SK-N-SH (cell line): ENCODE results near the gene TMEM54. TPM values are rescaled to one million over a fixed set of nuclear protein-coding genes. Genes with fewer than 3 reads are reported as not detected.

Experiments used
- CTCF ChIA-PET: fragments of 300-600, 350-600 bp; formaldehyde crosslinking; extraction: SDS; loops from one replicate; lab custom pipeline; 2021; lab: Yijun Ruan, JAX
- POLR2A ChIA-PET: fragments of 350-600 bp; sonication (Branson Sonifier 250); formaldehyde crosslinking; extraction: SDS; loops from one replicate; lab custom pipeline; 2020; ENCODE audit warnings: antibody characterized with exemption, inconsistent platforms; lab: Yijun Ruan, JAX
- DNase-seq: peaks from one replicate; pipeline ENCODE4 v3.0.0; 2012
- H2AFZ ChIP-seq: fragments of 200-600 bp; sonication (generic); 2 replicates; pipeline ENCODE4 v1.8.1; 2016; ENCODE audit warnings: antibody characterized with exemption, mild to moderate bottlenecking, low read depth
- H3F3A ChIP-seq: fragments of 200-600 bp; sonication (generic); replicated peaks from 2 replicates; pipeline ENCODE3; 2016; ENCODE audit warnings: antibody characterized with exemption, mild to moderate bottlenecking; ENCODE audit not compliant: insufficient read depth
- H3K27ac ChIP-seq, 2 experiments: fragments of 200-500 bp in 1 of 2; fragments of 200-600 bp in 1 of 2; sonication (Bioruptor generic) in 1 of 2; sonication (generic), shearing (Covaris generic) in 1 of 2; 2 replicates each; pipeline versions ENCODE4 v1.5.1 to v1.6.1; 2014 to 2016; ENCODE audit warnings: low read depth in 2 of 2, inconsistent platforms in 1 of 2, low read length in 1 of 2, mild to moderate bottlenecking in 1 of 2, mixed read lengths in 1 of 2
- H3K27me3 ChIP-seq: fragments of 200-600 bp; sonication (generic), shearing (Covaris generic); 2 replicates; pipeline ENCODE4 v1.6.1; 2016; ENCODE audit warnings: mixed run types; ENCODE audit not compliant: insufficient read depth
- H3K36me3 ChIP-seq, 2 experiments: fragments of 200-500 bp in 1 of 2; fragments of 200-600 bp in 1 of 2; sonication (Bioruptor generic) in 1 of 2; sonication (generic) in 1 of 2; replicated peaks in 1 of 2; 2 replicates each; pipeline versions ENCODE3 to v1.5.1; 2014 to 2016; ENCODE audit warnings: low read length in 1 of 2, mild to moderate bottlenecking in 1 of 2; ENCODE audit not compliant: insufficient read depth in 2 of 2, control insufficient read depth in 1 of 2
- H3K4me1 ChIP-seq, 2 experiments: fragments of 200-500 bp in 1 of 2; fragments of 200-600 bp in 1 of 2; sonication (Bioruptor generic) in 1 of 2; sonication (generic), shearing (Covaris generic) in 1 of 2; 2 replicates each; pipeline versions ENCODE4 v1.5.1 to v1.6.1; 2014 to 2016; ENCODE audit warnings: low read depth in 1 of 2, low read length in 1 of 2, mixed run types in 1 of 2; ENCODE audit not compliant: insufficient read depth in 2 of 2, control insufficient read depth in 1 of 2
- H3K4me2 ChIP-seq: fragments of 200-600 bp; sonication (generic), shearing (Covaris generic); 2 replicates; pipeline ENCODE4 v1.6.1; 2017; ENCODE audit warnings: mixed run types
- H3K4me3 ChIP-seq, 2 experiments: fragments of 200-500 bp in 1 of 2; fragments of 200-600 bp in 1 of 2; sonication (Bioruptor generic) in 1 of 2; sonication (generic), shearing (Covaris generic) in 1 of 2; 2 replicates each; pipeline versions ENCODE4 v1.5.1 to v1.8.1; 2014 to 2016; ENCODE audit warnings: low read depth in 2 of 2, inconsistent platforms in 1 of 2, low read length in 1 of 2, mild to moderate bottlenecking in 1 of 2, mixed read lengths in 1 of 2, moderate library complexity in 1 of 2
- H3K79me2 ChIP-seq: fragments of 200-600 bp; sonication (generic); 2 replicates; pipeline ENCODE4 v1.8.1; 2017; ENCODE audit warnings: mild to moderate bottlenecking; ENCODE audit not compliant: insufficient read depth
- H3K9ac ChIP-seq: fragments of 200-600 bp; sonication (generic); 2 replicates; pipeline ENCODE4 v1.6.1; 2017; ENCODE audit warnings: mixed run types
- H3K9me2 ChIP-seq: fragments of 200-600 bp; sonication (generic); 2 replicates; pipeline ENCODE4 v1.6.1; 2017; ENCODE audit warnings: mixed run types
- H3K9me3 ChIP-seq: fragments of 200-600 bp; sonication (generic); 2 replicates; pipeline ENCODE4 v1.6.1; 2017; ENCODE audit warnings: mixed run types, mild to moderate bottlenecking, moderate library complexity
- H4K20me1 ChIP-seq: fragments of 200-600 bp; sonication (generic); 2 replicates; pipeline ENCODE4 v1.6.1; 2017; ENCODE audit warnings: mild to moderate bottlenecking, mixed run types; ENCODE audit not compliant: insufficient read depth
- CHD2 ChIP-seq: fragments of 150-350 bp; IDR thresholded peaks from 2 replicates; pipeline ENCODE4 v1.6.1; 2018; ENCODE audit warnings: low read length; ENCODE audit not compliant: partially characterized antibody
- CTCF ChIP-seq: fragments of 200-600 bp; sonication (generic); IDR thresholded peaks from 2 replicates; pipeline ENCODE4 v1.6.1; 2017; ENCODE audit warnings: antibody characterized with exemption, mild to moderate bottlenecking, moderate library complexity
- ELF1 ChIP-seq: IDR thresholded peaks from 2 replicates; pipeline ENCODE4 v1.4.0; 2012
- EP300 ChIP-seq, 2 experiments: IDR thresholded peaks; 2 replicates each; pipeline versions ENCODE4 v1.4.0 to v1.6.1; 2012; ENCODE audit warnings: borderline replicate concordance in 1 of 2, low read depth in 1 of 2, low read length in 1 of 2
- FOSL2 ChIP-seq: IDR thresholded peaks from 2 replicates; pipeline ENCODE4 v1.4.0; 2012; ENCODE audit warnings: low read depth, mild to moderate bottlenecking, moderate library complexity, borderline replicate concordance
- GABPA ChIP-seq: IDR thresholded peaks from 2 replicates; pipeline ENCODE4 v1.4.0; 2012; ENCODE audit warnings: low read depth, mild to moderate bottlenecking
- IRF3 ChIP-seq: fragments of 150-350 bp; IDR thresholded peaks from 2 replicates; pipeline ENCODE4 v1.6.1; 2016; ENCODE audit warnings: mild to moderate bottlenecking, low read depth, low read length
- MAX ChIP-seq: IDR thresholded peaks from 2 replicates; pipeline ENCODE4 v1.4.0; 2012; ENCODE audit warnings: low read depth
- MXI1 ChIP-seq: IDR thresholded peaks from 2 replicates; pipeline ENCODE4 v1.6.1; 2012; ENCODE audit warnings: mild to moderate bottlenecking, low read depth, low read length, improper control_type of control experiment
- NRF1 ChIP-seq: IDR thresholded peaks from 2 replicates; pipeline ENCODE4 v1.6.1; 2012; ENCODE audit warnings: low read depth, mild to moderate bottlenecking, low read length
- POLR2AphosphoS5 ChIP-seq: IDR thresholded peaks from 2 replicates; pipeline ENCODE4 v1.6.1; 2012; ENCODE audit warnings: low read depth, low read length
- REST ChIP-seq: IDR thresholded peaks from 2 replicates; pipeline ENCODE4 v1.6.1; 2012; ENCODE audit warnings: mild to moderate bottlenecking, low read depth, low read length, moderate library complexity
- TAF1 ChIP-seq: IDR thresholded peaks from 2 replicates; pipeline ENCODE4 v1.6.1; 2012; ENCODE audit warnings: low read depth, mild to moderate bottlenecking, low read length, moderate library complexity, borderline replicate concordance
- TEAD4 ChIP-seq: IDR thresholded peaks from 2 replicates; pipeline ENCODE4 v1.4.0; 2012; ENCODE audit warnings: mild to moderate bottlenecking, borderline replicate concordance; ENCODE audit not compliant: insufficient read depth
- WGBS: methylation state at CpG from one replicate; pipeline ENCODE4 v1.1.6; 2017; ENCODE audit warnings: low lambda C conversion rate; 5-methylcytosine and 5-hydroxymethylcytosine counted together
- polyA plus RNA-seq, 3 experiments: library from polyadenylated mRNA; depleted of rRNA; stranded (reverse); fragments of >200 nt; gene quantifications; 2 replicates each; pipeline ENCODE4 v1.2.3, GENCODE V29; 2012

TMEM54 gene
- polyA plus RNA-seq, 1 of the 3 experiments (the other 2 are of a cell fraction) = 66.6 TPM

- no peak overlapping the region for H3K27ac ChIP-seq
- H2AFZ ChIP-seq = no peak overlapping the region
- DNase-seq = no peak
- H3K4me1 ChIP-seq = peaks cover 0 to 13% of the 10 kb centered on the region in 2 experiments; a peak in 1 of 4 replicates
- no peak overlapping the region for H3K4me2 ChIP-seq
- no peaks in the 10 kb centered on the region for H3K9me3 ChIP-seq
- peaks cover 0 to 2% of the 10 kb centered on the region in 2 experiments for H3K36me3 ChIP-seq
- H3K79me2 ChIP-seq = no peaks in the 10 kb centered on the region
- CTCF ChIA-PET = no interaction called here
- H3K27me3 ChIP-seq = no peaks in the 10 kb centered on the region
- no peak overlapping the region for H3K9ac ChIP-seq
- peaks cover 3% of the 10 kb centered on the region for H3F3A ChIP-seq
- no peak overlapping the region for H3K4me3 ChIP-seq
- WGBS = 95% methylated on average over 12 of the region's 13 CpGs
- TF ChIP-seq IRF3 (no peak), NRF1 (no peak), TAF1 (no peak), EP300 (IDR thresholded peaks at IDR 0.05; ENCODE audit: borderline replicate concordance in 1 of 2, low read depth in 1 of 2, low read length in 1 of 2) (no peak), GABPA (no peak), POLR2AphosphoS5 (no peak), MXI1 (no peak), REST (no peak), CTCF (no peak), FOSL2 (no peak), CHD2 (no peak), TEAD4 (no peak), MAX (no peak), ELF1 (no peak)
- POLR2A ChIA-PET = no interaction called here
- no peaks in the 10 kb centered on the region for H4K20me1 ChIP-seq
- no peaks in the 10 kb centered on the region for H3K9me2 ChIP-seq
Measured at GRCh38 chr1:32868085-32868484, 33.1 kb downstream of the TMEM54 start.
